Myometrial cell (primary cell): ENCODE results near the gene ADH6. TPM values are rescaled to one million over a fixed set of nuclear protein-coding genes. Genes with fewer than 3 reads are reported as not detected.

Experiments
- total RNA-seq: library from RNA; depleted of rRNA; stranded (reverse); fragments of >200 nt; gene quantifications from 2 replicates; pipeline ENCODE4 v1.2.3, GENCODE V29; 2015

The ADH6 gene
- total RNA-seq: not detected in 2 replicates

DNA sequence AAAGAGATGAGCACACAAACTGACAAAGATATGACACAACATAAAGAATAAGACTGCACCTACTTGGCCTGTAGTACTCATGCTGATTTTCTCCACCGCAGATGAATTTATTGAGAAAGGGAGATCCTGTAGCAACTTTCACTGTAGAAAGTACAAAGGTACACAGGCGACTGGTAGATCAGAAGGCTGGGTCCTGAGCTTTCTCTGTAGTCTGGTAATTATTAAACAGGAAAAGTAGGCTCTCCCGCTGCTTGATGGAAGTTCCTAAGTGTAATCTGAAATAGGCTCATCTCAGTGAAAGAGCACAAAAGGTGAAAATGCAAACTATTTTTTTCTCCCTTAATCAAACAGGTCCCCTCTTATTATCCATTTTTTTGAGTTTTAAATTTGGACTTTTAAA is at the start of gene ADH6:
ADH6 (minus strand) TSS at position 175 of the 400 bp plus-strand sequence; CDS start at position 81, 94 bp downstream.

Other genes starting within 250 kb of the ADH6 start
- 39.5 and 55.6 TPM in 2 replicates for gene METAP1, start 223.5 kb downstream of the ADH6 start, total RNA-seq
- 168 and 174 TPM in 2 replicates for gene ADH5, start 130.5 kb downstream of the ADH6 start, total RNA-seq
- not detected in 2 replicates for gene ADH4, start 74.9 kb downstream of the ADH6 start, total RNA-seq
- gene ADH1A, start 71.7 kb upstream of the ADH6 start, total RNA-seq: not detected in 2 replicates
- gene ADH1B, start 102.2 kb upstream of the ADH6 start, total RNA-seq: 0.29 and 1.2 TPM in 2 replicates
- gene ADH1C, start 133.5 kb upstream of the ADH6 start, total RNA-seq: not detected in 2 replicates
- not detected in 2 replicates for gene ADH7, start 216.1 kb upstream of the ADH6 start, total RNA-seq